ENCODE data around the gene KIF19. TPM values are rescaled to one million over a fixed set of nuclear protein-coding genes. Genes with fewer than 3 reads are reported as not detected.

The KIF19 gene
- polyA plus RNA-seq, 2 of the 4 experiments (the other 2 are of a cell fraction): not detected

- TF ChIP-seq RCOR1 (IDR thresholded peaks at IDR 0.05; ENCODE audit: low read depth, low read length): no peak
- no peak for TF ChIP-seq HDAC2 (IDR thresholded peaks at IDR 0.05)
- TF ChIP-seq MAX (IDR thresholded peaks at IDR 0.05): no peak
- no peak for TF ChIP-seq TP53 (CRISPR knock-in tag; IDR thresholded peaks at IDR 0.05)
Observed at GRCh38 chr17:74360899-74361229, 34.8 kb downstream of the KIF19 start (continued).

GRCh38 chr17:74361230-74362068 lies 35.4 kb downstream of the KIF19 start, which contains the start of gene BTBD17:
Gene BTBD17 (minus strand): TSS chr17:74361868. CDS start chr17:74361819, 49 bp downstream.
- peak; percentile 67 to 74 for DNase-seq (ENCODE audit: low read depth in 1 of 2, low spot score in 1 of 2)
- Histone ChIP-seq H3K4me1 (peaks cover 8% of the 10 kb centered on the region; the same call in 1 of the 3 replicates), H3K4me3 (no peak within 1 kb of the TSS), H3K9me3 (no peaks in the 10 kb centered on the region), H3K4me2 (no peak within 1 kb of the TSS), H3K27ac (no peak within 1 kb of the TSS)
- no peak for TF ChIP-seq HMGXB4 (CRISPR knock-in tag; IDR thresholded peaks at IDR 0.05; ENCODE audit: borderline replicate concordance)
- TF ChIP-seq HOXA7 (CRISPR knock-in tag; IDR thresholded peaks at IDR 0.05): no peak
- TF ChIP-seq PBX3 (IDR thresholded peaks at IDR 0.05): no peak
- peak; percentile 66 for TF ChIP-seq CTCF (IDR thresholded peaks at IDR 0.05)
- no peak for TF ChIP-seq FOSB (CRISPR knock-in tag; IDR thresholded peaks at IDR 0.05)
- TF ChIP-seq TFCP2L1 (CRISPR knock-in tag; IDR thresholded peaks at IDR 0.05): no peak
- TF ChIP-seq RAD21 (conservative IDR thresholded peaks at IDR 0.05 in 1 of 2, IDR thresholded peaks at IDR 0.05 in 1 of 2): peak; percentile 58 to 63
- 0 out of 2 replicates have a peak, but pooled peaks have one; percentile 19 for TF ChIP-seq MAX (IDR thresholded peaks at IDR 0.05)
- TF ChIP-seq HDAC2 (IDR thresholded peaks at IDR 0.05): no peak
- TF ChIP-seq NPAS2 (CRISPR knock-in tag; IDR thresholded peaks at IDR 0.05; ENCODE audit: borderline replicate concordance): no peak
- no peak for TF ChIP-seq FOSL2 (IDR thresholded peaks at IDR 0.05)
- no peak for TF ChIP-seq FOSL2 (CRISPR knock-in tag; IDR thresholded peaks at IDR 0.05)
- TF ChIP-seq HOXB5 (CRISPR knock-in tag; IDR thresholded peaks at IDR 0.05): no peak
- TF ChIP-seq KDM1A (IDR thresholded peaks at IDR 0.05; ENCODE audit: low read depth): no peak
- no peak for TF ChIP-seq JUNB (IDR thresholded peaks at IDR 0.05)
- no peak for TF ChIP-seq MAFK (IDR thresholded peaks at IDR 0.05; ENCODE audit: partially characterized antibody)
- peak; percentile 56 for TF ChIP-seq SMC3 (IDR thresholded peaks at IDR 0.05)
- no peak for TF ChIP-seq BHLHE40 (IDR thresholded peaks at IDR 0.05; ENCODE audit: low read depth, low read length)
- WGBS (ENCODE audit: missing lambda C conversion rate): 37% methylated on average over 28 of the region's 28 CpGs
- no peak for FAIRE-seq
- ChIA-PET CTCF (interaction anchor here (0.7 to 34.5 kb wide), 39 partner anchors 10 to 477 kb away, joined by 3 to 674 read pairs (median 4); partner anchors contain the start of genes BTBD17, CD300LB, GPR142 and TTYH2), POLR2A (no interaction called here)
- ATAC-seq: peak; percentile 78 to 94

All from A549 (cell line).